Cardiac fibroblast (primary cell): ENCODE data around the gene GLOD4.

Experiments
- DNase-seq, 2 donors: peaks; one replicate each; pipeline versions ENCODE4 v3.0.0 to v3.0.0-alpha.2; 2010; ENCODE audit warnings: low read depth in 2 of 2
- H3K4me3 ChIP-seq, 2 donors: replicated peaks in 1 of 2; 1 replicate in 1 of 2; 2 replicates in 1 of 2; pipeline ENCODE4 v1.5.1; 2011; ENCODE audit warnings: low read depth in 2 of 2, low read length in 2 of 2, mild to moderate bottlenecking in 2 of 2, moderate library complexity in 1 of 2
- CTCF ChIP-seq: IDR thresholded peaks from one replicate; pipeline ENCODE4 v1.5.1; 2011; ENCODE audit warnings: low read depth, mild to moderate bottlenecking, low read length, inconsistent platforms

Gene GLOD4

GRCh38 chr17:802481-802880 lies 20.4 kb upstream of the GLOD4 start:
- no peak for TF ChIP-seq CTCF
- H3K4me3 ChIP-seq: no peak overlapping the region
- no peak for DNase-seq

- H3K4me3 ChIP-seq: no peak overlapping the region
- DNase-seq: peak in 1 of 2 donors; percentile 20
- no peak for TF ChIP-seq CTCF
These were observed 19.6 kb upstream of the GLOD4 start for GRCh38 chr17:801660-802059.

- H3K4me3 ChIP-seq: no peak overlapping the region
- no peak for DNase-seq
- no peak for TF ChIP-seq CTCF
These were observed 18.6 kb upstream of the GLOD4 start for GRCh38 chr17:800446-801242.

GRCh38 chr17:799261-799660 lies 17.2 kb upstream of the GLOD4 start:
- no peak for DNase-seq
- no peak overlapping the region for H3K4me3 ChIP-seq
- TF ChIP-seq CTCF: no peak

- TF ChIP-seq CTCF: no peak
- DNase-seq: no peak
- H3K4me3 ChIP-seq: no peak overlapping the region
These were observed 16.2 kb upstream of the GLOD4 start for GRCh38 chr17:798246-798645.

GRCh38 chr17:797236-797840 lies 15.3 kb upstream of the GLOD4 start:
- TF ChIP-seq CTCF: no peak
- no peak overlapping the region for H3K4me3 ChIP-seq
- no peak for DNase-seq
